ENCODE measurements around the gene BICDL2. TPM values are rescaled to one million over a fixed set of nuclear protein-coding genes. Genes with fewer than 3 reads are reported as not detected.

The BICDL2 gene
- total and polyA plus RNA-seq, 9 of the 15 experiments (the other 6 are each of a cell fraction or from before 2014, with no cell fraction given): 0.09 to 0.28 (median 0.09) TPM; not detected in 6

- TF ChIP-seq MEF2D (tag; conservative IDR thresholded peaks at IDR 0.05; ENCODE audit: low read depth) (no peak), NFIC (IDR thresholded peaks at IDR 0.05) (peak; percentile 89), ZNF274 (IDR thresholded peaks at IDR 0.05; ENCODE audit: borderline replicate concordance, low read depth, low read length) (no peak), STAG1 (CRISPR knock-in tag; IDR thresholded peaks at IDR 0.05; ENCODE audit: borderline replicate concordance) (no peak), ZBTB9 (CRISPR knock-in tag; IDR thresholded peaks at IDR 0.05) (no peak), ZNF699 (CRISPR knock-in tag; IDR thresholded peaks at IDR 0.05; ENCODE audit: insufficient replicate concordance) (no peak), RAD21 (CRISPR knock-in tag; conservative IDR thresholded peaks at IDR 0.05 in 1 of 2, IDR thresholded peaks at IDR 0.05 in 1 of 2) (no peak), ZNF124 (CRISPR knock-in tag; IDR thresholded peaks at IDR 0.05) (no peak), CGGBP1 (CRISPR knock-in tag; IDR thresholded peaks at IDR 0.05) (no peak), ZNF609 (CRISPR knock-in tag; IDR thresholded peaks at IDR 0.05; ENCODE audit: borderline replicate concordance) (0 out of 2 replicates have a peak, but pooled peaks have one; percentile 49), ZNF263 (CRISPR knock-in tag; IDR thresholded peaks at IDR 0.05; ENCODE audit: borderline replicate concordance) (no peak), ZNF253 (CRISPR knock-in tag; conservative IDR thresholded peaks at IDR 0.05) (no peak), TOE1 (IDR thresholded peaks at IDR 0.05; ENCODE audit: borderline replicate concordance) (no peak; the same call in 1 of the 2 replicates), TOE1 (CRISPR knock-in tag; IDR thresholded peaks at IDR 0.05; ENCODE audit: borderline replicate concordance, low read depth) (no peak), HOXB6 (CRISPR knock-in tag; IDR thresholded peaks at IDR 0.05; ENCODE audit: borderline replicate concordance) (no peak), GABPA (tag; conservative IDR thresholded peaks at IDR 0.05; ENCODE audit: low read depth) (no peak; the same call in 1 of the 2 replicates), ZBTB34 (CRISPR knock-in tag; IDR thresholded peaks at IDR 0.05) (no peak), BRD4 (IDR thresholded peaks at IDR 0.05) (no peak), NBN (IDR thresholded peaks at IDR 0.05; ENCODE audit: low read depth) (no peak), C11orf30 (IDR thresholded peaks at IDR 0.05; ENCODE audit: low read depth) (no peak)
Measured at GRCh38 chr16:3020604-3021448, 15.9 kb downstream of the BICDL2 start (continued).

All from K562 (cell line).